Measurements from ENCODE around the gene DRC7. TPM values are rescaled to one million over a fixed set of nuclear protein-coding genes. Genes with fewer than 3 reads are reported as not detected.

Gene DRC7
- total RNA-seq, 1 experiment from 2014 or later: not detected

DNA sequence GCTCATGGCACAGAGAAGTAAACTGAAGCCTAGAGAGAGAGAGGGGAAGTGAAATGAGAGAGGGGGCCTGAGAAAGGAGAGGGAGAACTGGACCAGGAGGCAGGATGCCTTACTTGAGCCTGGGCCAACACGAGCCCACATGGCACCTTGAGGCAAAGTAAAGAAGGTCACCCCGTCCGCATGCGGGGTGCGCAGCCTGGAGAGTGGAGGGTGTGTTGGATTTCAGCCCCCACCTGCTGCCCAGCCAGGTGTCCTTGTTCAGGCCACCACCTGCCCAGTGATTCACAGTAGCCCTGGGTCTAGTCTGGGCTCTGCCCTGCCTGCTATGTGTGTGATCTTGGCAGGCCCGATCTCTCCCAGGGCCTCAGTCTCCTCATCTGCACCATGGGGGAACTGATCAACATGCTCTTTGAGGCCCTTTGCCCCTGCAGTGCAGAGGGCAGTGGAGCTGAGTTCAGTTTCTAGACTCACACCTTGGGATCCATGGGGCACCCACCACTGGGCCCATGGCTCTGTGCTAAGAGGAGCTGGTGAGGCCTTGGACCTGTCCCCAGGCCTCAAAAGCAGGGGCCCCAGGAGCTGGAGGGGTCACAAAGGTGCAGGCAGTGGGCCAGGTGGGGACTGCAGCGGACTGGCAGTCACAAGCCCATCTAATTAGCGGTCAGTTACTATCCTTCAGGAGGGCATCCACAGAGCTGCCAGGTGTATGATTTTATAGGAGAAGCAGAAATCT lies 9.8 kb upstream of the DRC7 start:
- no peak for ATAC-seq
- no peak overlapping the region for H3K4me3 ChIP-seq (ENCODE audit: low read depth in 2 of 2, low read length in 2 of 2)
- ChIA-PET CTCF (interaction anchor here (0.6 kb wide), 1 partner anchor 9 kb away, joined by 3 read pairs; no protein-coding TSS in a partner anchor), POLR2A (no interaction called here)
- BruUV-seq (replicated peaks): no TSS peak
- no peaks in the 10 kb centered on the region for H3K36me3 ChIP-seq (ENCODE audit: control insufficient read depth, insufficient read depth, low read length)
- TF ChIP-seq POLR2AphosphoS5 (IDR thresholded peaks at IDR 0.05; ENCODE audit: low read depth, low read length) (no peak), SIN3A (IDR thresholded peaks at IDR 0.05; ENCODE audit: borderline replicate concordance, insufficient read depth, low read depth, low read length) (no peak), TCF7L2 (IDR thresholded peaks at IDR 0.05; ENCODE audit: low read depth, low read length) (no peak)
- TF ChIP-seq, protein P1, sequence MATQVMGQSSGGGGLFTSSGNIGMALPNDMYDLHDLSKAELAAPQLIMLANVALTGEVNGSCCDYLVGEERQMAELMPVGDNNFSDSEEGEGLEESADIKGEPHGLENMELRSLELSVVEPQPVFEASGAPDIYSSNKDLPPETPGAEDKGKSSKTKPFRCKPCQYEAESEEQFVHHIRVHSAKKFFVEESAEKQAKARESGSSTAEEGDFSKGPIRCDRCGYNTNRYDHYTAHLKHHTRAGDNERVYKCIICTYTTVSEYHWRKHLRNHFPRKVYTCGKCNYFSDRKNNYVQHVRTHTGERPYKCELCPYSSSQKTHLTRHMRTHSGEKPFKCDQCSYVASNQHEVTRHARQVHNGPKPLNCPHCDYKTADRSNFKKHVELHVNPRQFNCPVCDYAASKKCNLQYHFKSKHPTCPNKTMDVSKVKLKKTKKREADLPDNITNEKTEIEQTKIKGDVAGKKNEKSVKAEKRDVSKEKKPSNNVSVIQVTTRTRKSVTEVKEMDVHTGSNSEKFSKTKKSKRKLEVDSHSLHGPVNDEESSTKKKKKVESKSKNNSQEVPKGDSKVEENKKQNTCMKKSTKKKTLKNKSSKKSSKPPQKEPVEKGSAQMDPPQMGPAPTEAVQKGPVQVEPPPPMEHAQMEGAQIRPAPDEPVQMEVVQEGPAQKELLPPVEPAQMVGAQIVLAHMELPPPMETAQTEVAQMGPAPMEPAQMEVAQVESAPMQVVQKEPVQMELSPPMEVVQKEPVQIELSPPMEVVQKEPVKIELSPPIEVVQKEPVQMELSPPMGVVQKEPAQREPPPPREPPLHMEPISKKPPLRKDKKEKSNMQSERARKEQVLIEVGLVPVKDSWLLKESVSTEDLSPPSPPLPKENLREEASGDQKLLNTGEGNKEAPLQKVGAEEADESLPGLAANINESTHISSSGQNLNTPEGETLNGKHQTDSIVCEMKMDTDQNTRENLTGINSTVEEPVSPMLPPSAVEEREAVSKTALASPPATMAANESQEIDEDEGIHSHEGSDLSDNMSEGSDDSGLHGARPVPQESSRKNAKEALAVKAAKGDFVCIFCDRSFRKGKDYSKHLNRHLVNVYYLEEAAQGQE (IDR thresholded peaks at IDR 0.05; ENCODE audit: insufficient read depth in 1 of 2, low read depth in 2 of 2, low read length in 1 of 2): no peak
- TF ChIP-seq, protein P2, sequence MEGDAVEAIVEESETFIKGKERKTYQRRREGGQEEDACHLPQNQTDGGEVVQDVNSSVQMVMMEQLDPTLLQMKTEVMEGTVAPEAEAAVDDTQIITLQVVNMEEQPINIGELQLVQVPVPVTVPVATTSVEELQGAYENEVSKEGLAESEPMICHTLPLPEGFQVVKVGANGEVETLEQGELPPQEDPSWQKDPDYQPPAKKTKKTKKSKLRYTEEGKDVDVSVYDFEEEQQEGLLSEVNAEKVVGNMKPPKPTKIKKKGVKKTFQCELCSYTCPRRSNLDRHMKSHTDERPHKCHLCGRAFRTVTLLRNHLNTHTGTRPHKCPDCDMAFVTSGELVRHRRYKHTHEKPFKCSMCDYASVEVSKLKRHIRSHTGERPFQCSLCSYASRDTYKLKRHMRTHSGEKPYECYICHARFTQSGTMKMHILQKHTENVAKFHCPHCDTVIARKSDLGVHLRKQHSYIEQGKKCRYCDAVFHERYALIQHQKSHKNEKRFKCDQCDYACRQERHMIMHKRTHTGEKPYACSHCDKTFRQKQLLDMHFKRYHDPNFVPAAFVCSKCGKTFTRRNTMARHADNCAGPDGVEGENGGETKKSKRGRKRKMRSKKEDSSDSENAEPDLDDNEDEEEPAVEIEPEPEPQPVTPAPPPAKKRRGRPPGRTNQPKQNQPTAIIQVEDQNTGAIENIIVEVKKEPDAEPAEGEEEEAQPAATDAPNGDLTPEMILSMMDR (IDR thresholded peaks at IDR 0.05): no peak
- H3K27ac ChIP-seq (ENCODE audit: low read length): no peak overlapping the region
- H3K9me3 ChIP-seq (ENCODE audit: control insufficient read depth, insufficient read depth, low read depth, low read length): no peaks in the 10 kb centered on the region
- in situ Hi-C loops (cut with HindIII; ENCODE audit: low pct_unique_long_range_greater_than_20kb, low sequenced_read_pairs) (no loop called here), intact Hi-C loops (cut with micrococcal nuclease; ENCODE audit: unreplicated experiment) (no loop called here)
- H3K27me3 ChIP-seq (ENCODE audit: control insufficient read depth, insufficient read depth, low read length): no peaks in the 10 kb centered on the region
- DNase-seq (ENCODE audit: low read depth, low spot score): no peak
- no peaks in the 10 kb centered on the region for H3K4me1 ChIP-seq (ENCODE audit: control insufficient read depth, insufficient read depth, low read length)

DNA sequence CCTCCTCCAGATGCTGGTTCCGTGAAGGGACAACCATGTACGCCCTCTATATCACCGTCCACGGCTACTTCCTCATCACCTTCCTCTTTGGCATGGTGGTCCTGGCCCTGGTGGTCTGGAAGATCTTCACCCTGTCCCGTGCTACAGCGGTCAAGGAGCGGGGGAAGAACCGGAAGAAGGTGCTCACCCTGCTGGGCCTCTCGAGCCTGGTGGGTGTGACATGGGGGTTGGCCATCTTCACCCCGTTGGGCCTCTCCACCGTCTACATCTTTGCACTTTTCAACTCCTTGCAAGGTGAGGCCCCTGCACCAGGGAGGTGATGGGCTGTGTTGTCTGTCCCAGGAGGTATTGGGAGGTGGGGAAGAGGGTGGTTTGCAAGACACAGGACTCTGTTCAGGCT lies 9.0 kb upstream of the DRC7 start:
- DNase-seq (ENCODE audit: low read depth, low spot score) (no peak), ATAC-seq (no peak)
- intact Hi-C loops (cut with micrococcal nuclease; ENCODE audit: unreplicated experiment) (no loop called here), in situ Hi-C loops (cut with HindIII; ENCODE audit: low pct_unique_long_range_greater_than_20kb, low sequenced_read_pairs) (no loop called here)
- Histone ChIP-seq H3K27me3 (ENCODE audit: control insufficient read depth, insufficient read depth, low read length) (no peaks in the 10 kb centered on the region), H3K36me3 (ENCODE audit: control insufficient read depth, insufficient read depth, low read length) (no peaks in the 10 kb centered on the region), H3K27ac (ENCODE audit: low read length) (no peak overlapping the region), H3K4me1 (ENCODE audit: control insufficient read depth, insufficient read depth, low read length) (no peaks in the 10 kb centered on the region), H3K4me3 (ENCODE audit: low read depth in 2 of 2, low read length in 2 of 2) (no peak overlapping the region), H3K9me3 (ENCODE audit: control insufficient read depth, insufficient read depth, low read depth, low read length) (no peaks in the 10 kb centered on the region)
- CTCF ChIA-PET: no interaction called here
- POLR2A ChIA-PET: no interaction called here
- BruUV-seq (replicated peaks): no TSS peak
- no peak for TF ChIP-seq TCF7L2 (IDR thresholded peaks at IDR 0.05; ENCODE audit: low read depth, low read length)
- no peak for TF ChIP-seq POLR2AphosphoS5 (IDR thresholded peaks at IDR 0.05; ENCODE audit: low read depth, low read length)
- no peak for TF ChIP-seq SIN3A (IDR thresholded peaks at IDR 0.05; ENCODE audit: borderline replicate concordance, insufficient read depth, low read depth, low read length)
- TF ChIP-seq, protein P1 (IDR thresholded peaks at IDR 0.05; ENCODE audit: insufficient read depth in 1 of 2, low read depth in 2 of 2, low read length in 1 of 2): no peak
- TF ChIP-seq, protein P2 (IDR thresholded peaks at IDR 0.05): no peak
